HG02870 (cell line): ENCODE results near the gene LGALS7.

Source experiments
- ATAC-seq: cut with Tn5 transposase; IDR thresholded peaks from one replicate; pipeline ENCODE4 v1.9.1; 2021; ENCODE audit warnings: mild to moderate bottlenecking, moderate library complexity; ENCODE audit not compliant: unreplicated experiment

LGALS7 gene

DNA sequence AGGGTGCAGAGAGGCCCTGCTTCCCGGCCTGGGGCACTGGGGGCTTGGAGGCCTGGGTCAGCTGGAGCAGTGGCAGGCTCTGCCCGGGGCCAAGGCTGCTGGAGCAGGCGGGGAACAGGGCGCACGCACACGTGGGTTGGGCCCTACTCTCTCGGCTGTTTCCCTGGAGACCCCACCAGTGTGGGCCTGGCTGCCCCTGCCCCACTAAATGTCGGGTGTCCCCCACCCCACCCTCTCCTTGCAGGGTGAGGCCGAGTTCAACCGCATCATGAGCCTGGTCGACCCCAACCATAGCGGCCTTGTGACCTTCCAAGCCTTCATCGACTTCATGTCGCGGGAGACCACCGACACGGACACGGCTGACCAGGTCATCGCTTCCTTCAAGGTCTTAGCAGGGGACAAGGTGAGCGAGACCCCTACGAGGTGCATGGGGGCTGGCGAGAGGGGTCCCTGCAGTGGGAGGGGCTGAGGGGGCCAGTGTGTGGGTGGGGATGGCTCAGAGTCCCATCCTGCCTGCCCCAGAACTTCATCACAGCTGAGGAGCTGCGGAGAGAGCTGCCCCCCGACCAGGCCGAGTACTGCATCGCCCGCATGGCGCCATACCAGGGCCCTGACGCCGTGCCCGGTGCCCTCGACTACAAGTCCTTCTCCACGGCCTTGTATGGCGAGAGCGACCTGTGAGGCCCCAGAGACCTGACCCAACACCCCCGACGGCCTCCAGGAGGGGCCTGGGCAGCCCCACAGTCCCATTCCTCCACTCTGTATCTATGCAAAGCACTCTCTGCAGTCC lies 44.4 kb downstream of the LGALS7 start:
- no peak for ATAC-seq

DNA sequence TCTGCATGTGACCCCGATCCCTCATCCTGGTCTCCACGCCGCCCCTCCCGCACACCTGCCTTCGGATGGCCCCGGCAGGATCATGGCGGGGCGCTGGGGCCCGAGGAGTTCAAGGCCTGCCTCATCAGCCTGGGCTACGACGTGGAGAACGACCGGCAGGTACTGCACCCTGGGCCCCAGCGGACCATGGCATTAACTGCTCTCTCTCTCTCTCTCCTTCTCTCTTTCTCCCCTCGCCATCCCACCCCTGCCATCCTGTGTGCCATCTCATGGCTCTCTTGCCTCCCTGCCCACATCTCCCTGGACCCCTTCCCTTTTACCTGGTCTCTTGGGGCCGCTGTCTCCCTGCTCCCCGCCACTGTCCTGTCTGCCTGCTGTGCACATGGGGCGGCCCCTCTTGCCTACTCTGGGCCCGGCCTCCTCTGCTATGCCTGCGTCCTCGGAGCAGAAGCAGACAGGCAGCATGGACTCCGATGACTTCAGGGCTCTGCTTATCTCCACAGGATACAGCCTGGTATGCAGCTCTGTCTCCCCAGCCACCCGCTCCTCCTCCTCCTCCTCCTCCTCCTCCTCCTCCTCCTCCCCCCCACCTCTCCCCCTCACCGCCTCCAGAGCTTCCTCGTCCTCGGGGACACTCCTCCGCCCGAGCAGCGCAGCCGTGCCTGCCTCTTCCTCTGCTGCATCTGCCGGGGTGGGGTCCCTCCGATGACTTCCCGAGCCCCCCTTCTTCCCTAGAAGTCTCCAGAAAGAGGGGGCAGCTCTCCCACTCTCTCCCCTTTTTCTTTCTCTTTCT lies 45.3 kb downstream of the LGALS7 start:
- no peak for ATAC-seq

DNA sequence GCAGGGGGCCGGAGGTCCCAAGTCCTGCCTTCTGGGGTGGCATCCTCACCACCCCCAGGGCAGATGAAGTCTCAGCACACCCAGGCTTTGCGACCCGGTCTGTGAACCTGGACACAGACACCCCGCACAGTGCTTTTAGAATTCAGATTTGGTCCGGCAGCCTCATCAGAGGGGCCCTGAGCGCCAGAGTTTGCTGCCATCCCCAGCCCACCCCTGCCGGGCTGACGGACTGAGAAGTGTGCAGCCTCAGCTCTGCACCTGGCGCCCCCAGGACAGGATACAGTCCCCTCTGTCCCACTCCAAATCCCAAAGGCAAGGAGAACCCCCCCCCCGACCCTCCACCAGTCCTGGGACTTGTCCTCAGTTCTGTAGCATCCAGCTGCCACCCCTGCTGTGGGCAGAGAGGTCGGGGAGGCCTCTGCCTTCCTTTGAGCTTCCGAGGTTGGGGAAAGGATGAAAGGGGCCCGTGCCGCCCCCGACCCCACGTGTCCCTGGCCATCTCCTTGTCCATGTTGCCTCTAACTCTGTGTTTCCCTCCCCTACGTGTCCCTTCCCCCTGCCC lies 45.9 kb downstream of the LGALS7 start:
- no peak for ATAC-seq

DNA sequence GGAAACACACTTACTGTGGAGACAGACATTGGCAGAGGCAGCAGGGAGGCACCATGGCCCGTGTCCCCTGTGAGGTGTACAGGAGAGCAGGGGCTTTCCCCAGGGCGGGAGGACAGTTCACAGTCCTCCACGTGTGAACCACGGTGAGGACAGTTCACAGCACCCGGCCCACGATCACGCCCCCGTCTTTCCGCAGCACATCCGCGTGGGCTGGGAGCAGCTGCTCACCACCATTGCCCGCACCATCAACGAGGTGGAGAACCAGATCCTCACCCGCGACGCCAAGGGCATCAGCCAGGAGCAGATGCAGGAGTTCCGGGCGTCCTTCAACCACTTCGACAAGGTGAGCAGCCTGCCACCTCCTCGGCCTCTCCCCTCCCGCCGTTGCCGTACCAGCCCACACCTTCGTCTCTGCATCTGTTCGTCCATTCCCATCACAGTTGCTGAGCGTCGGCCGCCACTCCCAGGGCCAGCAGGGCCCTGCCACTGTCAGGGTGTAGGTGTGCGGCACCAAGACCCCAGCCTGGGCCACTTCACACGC lies 46.5 kb downstream of the LGALS7 start:
- no peak for ATAC-seq

GRCh38 chr19:38726284-38726673 lies 47.0 kb downstream of the LGALS7 start:
- no peak for ATAC-seq

DNA sequence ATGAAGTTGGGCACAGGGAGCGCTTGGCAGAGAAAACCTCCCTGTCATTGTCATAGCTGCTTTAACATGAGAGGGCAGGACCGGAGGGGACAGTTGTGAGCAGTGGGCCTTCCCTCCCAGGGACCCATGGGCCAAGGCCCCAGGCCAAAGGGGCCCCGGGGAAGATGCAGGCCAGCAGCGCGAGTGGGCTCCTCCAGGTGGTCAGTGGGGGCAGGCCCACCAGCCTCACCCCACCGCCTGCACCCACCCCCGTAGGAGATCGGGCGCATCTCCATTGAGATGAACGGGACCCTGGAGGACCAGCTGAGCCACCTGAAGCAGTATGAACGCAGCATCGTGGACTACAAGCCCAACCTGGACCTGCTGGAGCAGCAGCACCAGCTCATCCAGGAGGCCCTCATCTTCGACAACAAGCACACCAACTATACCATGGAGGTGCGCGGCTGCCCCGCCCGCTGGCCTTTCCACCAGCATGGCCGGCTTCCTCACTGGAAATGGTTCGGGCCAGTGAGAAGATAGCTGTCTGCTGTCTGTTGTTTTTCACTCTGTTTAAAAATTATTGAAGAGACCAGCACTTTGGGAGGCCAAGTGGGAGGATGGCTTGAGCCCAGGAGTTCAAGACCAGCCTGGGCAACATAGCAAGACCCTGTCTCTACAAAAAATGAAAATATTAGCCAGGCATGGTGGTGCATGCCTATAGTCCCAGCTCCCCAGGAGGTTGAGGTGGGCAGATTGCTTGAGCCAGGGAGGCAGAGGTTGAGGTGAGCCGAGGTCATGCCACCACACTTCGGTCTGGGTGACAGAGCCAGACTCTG lies 47.6 kb downstream of the LGALS7 start:
- ATAC-seq = no peak

DNA sequence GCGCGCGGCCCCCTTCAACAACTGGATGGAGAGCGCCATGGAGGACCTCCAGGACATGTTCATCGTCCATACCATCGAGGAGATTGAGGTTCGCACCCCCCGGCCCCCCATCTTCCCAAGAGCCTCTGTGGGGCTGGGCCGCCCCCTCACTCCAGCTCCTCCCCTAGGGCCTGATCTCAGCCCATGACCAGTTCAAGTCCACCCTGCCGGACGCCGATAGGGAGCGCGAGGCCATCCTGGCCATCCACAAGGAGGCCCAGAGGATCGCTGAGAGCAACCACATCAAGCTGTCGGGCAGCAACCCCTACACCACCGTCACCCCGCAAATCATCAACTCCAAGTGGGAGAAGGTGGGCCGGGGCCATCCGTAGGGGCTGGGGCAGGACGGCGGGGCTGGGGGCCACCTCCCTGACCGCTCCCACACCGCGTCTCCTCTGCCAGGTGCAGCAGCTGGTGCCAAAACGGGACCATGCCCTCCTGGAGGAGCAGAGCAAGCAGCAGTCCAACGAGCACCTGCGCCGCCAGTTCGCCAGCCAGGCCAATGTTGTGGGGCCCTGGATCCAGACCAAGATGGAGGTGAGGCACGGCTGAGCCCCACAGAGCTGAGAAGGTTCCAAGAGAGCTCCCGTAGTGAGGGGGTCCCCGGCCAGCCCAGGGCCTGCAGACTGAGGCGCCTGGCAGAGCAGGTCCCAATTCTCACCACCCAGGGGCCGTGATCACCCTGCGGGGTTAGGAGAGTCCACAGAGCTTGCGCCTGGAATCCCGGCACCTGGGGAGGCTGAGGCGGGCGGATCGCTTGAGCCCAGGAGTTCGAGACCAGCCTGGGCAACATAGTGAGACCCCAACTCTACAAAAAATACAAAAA lies 49.1 kb downstream of the LGALS7 start:
- no peak for ATAC-seq

DNA sequence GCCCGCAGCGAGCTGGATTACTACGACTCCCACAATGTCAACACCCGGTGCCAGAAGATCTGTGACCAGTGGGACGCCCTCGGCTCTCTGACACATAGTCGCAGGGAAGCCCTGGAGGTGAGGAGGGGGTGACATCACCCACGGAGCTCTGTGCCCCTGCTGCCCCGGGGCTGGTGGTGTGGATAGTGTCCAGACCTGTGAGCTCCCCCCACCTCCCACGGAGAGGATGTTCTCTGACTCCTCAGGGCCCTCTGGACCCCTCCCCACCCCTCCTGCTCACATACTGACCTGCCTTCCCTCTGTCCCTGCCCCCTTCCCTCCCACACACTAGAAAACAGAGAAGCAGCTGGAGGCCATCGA lies 49.7 kb downstream of the LGALS7 start:
- ATAC-seq = no peak

DNA sequence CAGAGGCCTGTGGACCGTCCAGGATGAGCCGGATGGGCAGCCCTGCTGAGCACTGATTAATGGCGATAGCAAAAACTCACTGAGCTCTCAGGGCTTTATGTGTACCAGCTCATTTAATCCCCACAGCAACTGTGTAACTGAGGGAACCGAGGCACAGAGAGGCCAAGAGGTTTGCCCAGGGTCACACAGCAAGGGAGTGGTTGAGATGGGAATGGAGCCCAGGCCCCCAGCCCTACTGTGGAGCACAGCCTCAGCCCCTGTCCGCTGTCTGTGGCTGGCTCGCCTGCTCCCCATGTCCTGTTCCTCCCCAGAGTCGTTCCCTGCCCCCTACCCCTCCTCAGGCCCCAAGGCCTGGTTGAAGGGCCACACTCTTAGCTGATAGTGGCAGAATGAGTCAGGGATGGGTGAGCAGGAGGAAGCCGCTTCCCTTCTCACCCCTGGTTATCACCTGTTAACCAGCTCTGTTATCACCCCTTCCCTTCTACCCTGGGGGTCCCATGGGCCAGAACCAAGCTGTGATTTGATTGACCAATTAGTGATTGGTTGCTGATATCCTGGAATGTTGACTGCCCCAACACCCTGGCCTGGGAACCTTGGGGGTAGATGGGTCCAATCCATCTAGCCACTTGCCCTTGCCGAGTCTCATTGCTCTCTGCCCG lies 50.2 kb downstream of the LGALS7 start:
- no peak for ATAC-seq

DNA sequence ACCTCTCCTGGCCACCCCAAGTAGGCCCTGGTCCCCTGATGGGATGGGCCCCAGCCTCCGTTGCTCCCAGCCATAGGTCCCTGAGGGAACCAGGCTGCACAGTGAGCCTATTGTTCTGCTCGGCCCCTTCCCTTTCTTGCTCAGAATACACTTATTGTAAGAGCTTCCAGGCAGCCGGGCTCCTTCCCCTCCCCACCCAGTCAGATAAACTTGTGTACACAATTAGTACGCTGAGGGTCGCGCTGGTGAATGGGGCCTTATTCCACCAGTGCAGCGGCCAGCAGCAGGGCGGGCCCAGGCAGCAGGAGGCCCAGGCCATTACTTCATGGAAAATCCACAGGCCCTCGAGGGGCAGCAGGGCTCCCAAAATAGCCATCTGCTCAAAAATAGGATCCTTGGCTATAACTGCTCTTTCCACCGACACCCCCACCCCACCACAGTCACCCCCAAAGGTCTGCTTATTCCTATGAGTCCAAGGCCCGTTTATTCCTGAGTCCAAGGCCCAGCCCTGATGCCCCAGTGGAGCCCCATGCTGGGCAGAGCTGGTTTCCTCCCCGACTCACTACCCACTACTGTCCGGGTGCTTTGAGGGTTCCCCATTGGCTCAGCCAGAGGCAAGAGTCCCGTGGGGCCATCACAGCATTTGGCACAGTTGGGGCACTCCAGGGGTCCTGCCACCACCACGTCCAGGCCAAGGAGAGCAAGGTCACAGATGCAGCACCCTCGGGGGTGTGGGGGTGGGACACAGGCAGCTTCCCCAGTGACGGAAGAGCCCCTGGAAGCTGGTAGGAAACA lies 51.1 kb downstream of the LGALS7 start:
- no peak for ATAC-seq

- ATAC-seq = no peak
Measured at GRCh38 chr19:38721496-38721895, 51.8 kb downstream of the LGALS7 start.
